Spleen (tissue), 7 donors: Measurements from ENCODE around the gene A3GALT2.

ENCODE experiments used
- POLR2A ChIP-seq, 3 donors: fragments of 450-650 bp; IDR thresholded peaks; one replicate each; pipeline ENCODE4 v1.5.1; 2017; ENCODE audit warnings: antibody characterized with exemption in 3 of 3, mild to moderate bottlenecking in 1 of 3
- TF ChIP-seq, protein P1 (sequence below), 11 experiments: fragments of 200-600 bp in 7 of 11; fragments of 450-650 bp in 4 of 11; sonication (generic) in 4 of 11; IDR thresholded peaks in 8 of 11; conservative IDR thresholded peaks in 3 of 11; 1 replicate in 7 of 11; 2 replicates in 4 of 11; pipeline versions ENCODE4 v1.4.0 to v1.8.0; 2016 to 2021; ENCODE audit warnings: antibody characterized with exemption in 11 of 11, inconsistent platforms in 4 of 11, mild to moderate bottlenecking in 1 of 11
- donor health status: DM: no; HTN: no; CAD: no; lungs with moderate emphysema.
- donor health status: DM: no; HTN: no; CAD: no.
- donor health status: DM: no; HTN: no; CAD: no.

- TF ChIP-seq, protein P1, sequence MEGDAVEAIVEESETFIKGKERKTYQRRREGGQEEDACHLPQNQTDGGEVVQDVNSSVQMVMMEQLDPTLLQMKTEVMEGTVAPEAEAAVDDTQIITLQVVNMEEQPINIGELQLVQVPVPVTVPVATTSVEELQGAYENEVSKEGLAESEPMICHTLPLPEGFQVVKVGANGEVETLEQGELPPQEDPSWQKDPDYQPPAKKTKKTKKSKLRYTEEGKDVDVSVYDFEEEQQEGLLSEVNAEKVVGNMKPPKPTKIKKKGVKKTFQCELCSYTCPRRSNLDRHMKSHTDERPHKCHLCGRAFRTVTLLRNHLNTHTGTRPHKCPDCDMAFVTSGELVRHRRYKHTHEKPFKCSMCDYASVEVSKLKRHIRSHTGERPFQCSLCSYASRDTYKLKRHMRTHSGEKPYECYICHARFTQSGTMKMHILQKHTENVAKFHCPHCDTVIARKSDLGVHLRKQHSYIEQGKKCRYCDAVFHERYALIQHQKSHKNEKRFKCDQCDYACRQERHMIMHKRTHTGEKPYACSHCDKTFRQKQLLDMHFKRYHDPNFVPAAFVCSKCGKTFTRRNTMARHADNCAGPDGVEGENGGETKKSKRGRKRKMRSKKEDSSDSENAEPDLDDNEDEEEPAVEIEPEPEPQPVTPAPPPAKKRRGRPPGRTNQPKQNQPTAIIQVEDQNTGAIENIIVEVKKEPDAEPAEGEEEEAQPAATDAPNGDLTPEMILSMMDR (IDR thresholded peaks at IDR 0.05 in 8 of 11, conservative IDR thresholded peaks at IDR 0.05 in 3 of 11) = no peak
- no peak for TF ChIP-seq POLR2A (IDR thresholded peaks at IDR 0.05)
These were observed 54.1 kb downstream of the A3GALT2 start for GRCh38 chr1:33266766-33267165.
